GM12864 (cell line): ENCODE results near the gene FBXL13.

Source experiments
- DNase-seq: peaks from one replicate; pipeline ENCODE4 v3.0.0-alpha.2; 2011; ENCODE audit warnings: low read depth
- H3K4me3 ChIP-seq: 2 replicates; pipeline ENCODE4 v1.5.1; 2011; ENCODE audit warnings: mild to moderate bottlenecking, low read depth, low read length, control low read depth
- CTCF ChIP-seq: IDR thresholded peaks from 2 replicates; pipeline ENCODE4 v1.5.1; 2011; ENCODE audit warnings: low read depth, mild to moderate bottlenecking, moderate library complexity, low read length, control low read depth, inconsistent platforms; ENCODE audit errors: missing control alignments

FBXL13 gene

DNA sequence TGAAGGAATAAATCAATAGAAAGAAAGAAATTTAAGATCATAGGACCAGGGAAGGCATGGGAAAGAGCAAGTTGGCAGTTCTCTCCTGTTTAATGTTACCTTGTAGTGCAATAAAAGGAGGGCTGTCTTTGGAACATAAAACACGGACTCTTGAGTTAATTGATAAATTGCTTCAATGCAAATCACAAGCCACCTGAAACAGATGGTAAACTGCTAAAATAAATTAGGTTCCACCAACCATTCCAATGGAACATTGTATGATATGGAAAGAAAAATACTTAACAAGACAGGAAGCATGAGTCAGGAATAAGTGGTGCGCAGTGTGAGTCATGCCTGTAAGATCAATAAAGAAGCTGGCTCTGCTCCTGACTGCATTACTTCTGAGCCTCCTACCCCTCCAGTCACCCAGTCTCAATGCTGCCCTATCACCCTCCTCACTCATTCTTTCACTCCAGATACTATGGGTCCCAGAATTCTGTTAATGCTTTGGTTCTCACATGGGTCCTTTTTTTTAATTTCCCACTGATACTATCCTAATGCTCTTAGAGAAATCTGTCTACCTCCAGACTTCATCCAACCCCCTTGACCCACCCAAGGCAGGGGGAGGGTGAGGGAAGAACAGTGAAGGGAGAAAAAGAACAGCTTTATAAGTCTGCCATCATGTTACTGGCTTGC lies 82.9 kb downstream of the FBXL13 start:
- H3K4me3 ChIP-seq: no peak overlapping the region
- no peak for DNase-seq
- TF ChIP-seq CTCF: no peak

- DNase-seq: no peak
- H3K4me3 ChIP-seq: no peak overlapping the region
- no peak for TF ChIP-seq CTCF
Observed at GRCh38 chr7:102991077-102991539, 83.5 kb downstream of the FBXL13 start.

GRCh38 chr7:102990642-102991041 lies 84.0 kb downstream of the FBXL13 start:
- no peak overlapping the region for H3K4me3 ChIP-seq
- no peak for TF ChIP-seq CTCF

DNA sequence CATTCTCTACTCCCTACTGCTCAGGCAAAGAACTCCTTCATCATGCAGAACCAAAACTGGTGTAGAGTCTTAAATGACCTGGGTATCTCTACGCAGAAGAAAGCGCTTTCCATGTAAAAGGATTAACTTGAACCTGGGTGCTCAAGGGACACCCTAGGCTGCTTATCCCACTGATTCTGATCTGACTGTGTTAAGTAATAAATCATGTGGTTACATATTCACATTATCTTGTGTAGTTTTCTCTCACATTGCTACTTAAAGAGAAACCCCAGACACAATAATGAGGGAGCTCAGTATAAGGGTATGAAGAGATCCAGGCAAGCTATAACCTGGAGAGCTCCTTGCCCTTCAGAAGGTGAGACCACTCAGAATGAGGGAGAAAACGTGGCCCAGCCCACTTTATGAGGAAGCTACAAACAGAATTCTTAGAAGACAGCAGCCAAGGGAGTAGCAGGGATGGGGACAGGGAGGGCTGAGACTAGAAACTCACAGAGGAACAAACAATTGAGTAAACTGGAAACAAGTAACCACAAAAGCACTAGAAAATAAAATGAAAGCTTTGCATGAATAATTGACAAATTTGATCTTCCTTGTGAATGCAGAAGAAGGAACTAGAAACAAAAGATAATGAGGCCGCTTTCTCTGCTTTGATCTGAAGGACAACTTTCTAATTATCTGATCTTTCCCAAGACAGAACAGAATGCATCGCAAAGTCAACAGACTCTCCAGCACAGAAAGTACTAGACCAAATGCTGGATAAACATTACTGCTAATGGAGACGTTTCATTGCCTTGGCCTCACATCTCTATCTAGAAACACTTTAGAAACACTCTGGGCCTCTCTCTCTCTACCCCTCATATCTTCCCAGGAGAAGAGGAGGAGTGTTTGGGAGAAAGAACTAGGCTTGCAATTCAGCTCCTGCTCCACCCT lies 85.7 kb downstream of the FBXL13 start:
- no peak for DNase-seq
- TF ChIP-seq CTCF: no peak
- H3K4me3 ChIP-seq: no peak overlapping the region

More at GRCh38 chr7:102990642-102991041, 84.0 kb downstream of the FBXL13 start:
- DNase-seq: no peak

GRCh38 chr7:102988088-102988487 lies 86.5 kb downstream of the FBXL13 start:
- DNase-seq: no peak
- H3K4me3 ChIP-seq: no peak overlapping the region
- TF ChIP-seq CTCF: no peak

DNA sequence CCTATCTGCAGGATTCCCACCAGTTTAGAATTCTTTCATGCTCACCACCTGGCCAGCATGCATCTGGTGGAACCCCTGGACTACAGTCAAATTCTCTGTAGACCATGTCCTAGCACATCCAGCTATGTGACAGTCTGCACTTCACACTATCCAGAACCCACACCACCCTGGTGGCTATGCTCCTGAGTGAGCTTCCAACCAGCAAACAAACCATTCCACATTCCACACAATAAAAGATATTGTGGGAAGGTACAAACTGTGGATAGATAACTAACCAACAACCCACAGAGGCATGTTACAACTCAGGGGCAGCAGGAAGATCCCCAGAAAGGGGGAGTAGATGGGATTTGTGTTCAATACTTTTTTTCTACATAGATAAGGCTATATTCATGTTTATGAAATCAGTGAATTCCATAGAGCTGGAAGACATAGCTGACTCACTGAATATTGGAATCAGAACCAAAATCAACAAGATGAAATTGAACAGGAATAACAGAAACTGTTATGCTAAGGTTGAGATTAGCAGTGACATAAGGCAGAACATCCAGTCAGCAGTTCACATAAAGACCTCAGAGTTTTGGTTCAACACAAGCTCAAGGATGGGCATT lies 89.3 kb downstream of the FBXL13 start:
- no peak for DNase-seq
- H3K4me3 ChIP-seq: no peak overlapping the region
- TF ChIP-seq CTCF: no peak
